K562 (cell line): ENCODE measurements around the gene SPHK1.

ENCODE experiments used
- POLR2AphosphoS5 ChIP-seq: IDR thresholded peaks from 2 replicates; pipeline ENCODE4 v1.6.1; 2011; ENCODE audit warnings: mild to moderate bottlenecking, low read depth, low read length, moderate library complexity; ENCODE audit not compliant: control insufficient read depth, insufficient read depth
- TAF1 ChIP-seq: IDR thresholded peaks from 2 replicates; pipeline ENCODE4 v1.6.1; 2011; ENCODE audit warnings: mild to moderate bottlenecking, low read length, moderate library complexity; ENCODE audit not compliant: insufficient read depth, control insufficient read depth, severe bottlenecking; ENCODE audit errors: extremely low read depth
- THAP7 ChIP-seq: fragments of 250-450 bp; sonication (Bioruptor Pico); IDR thresholded peaks from 2 replicates; pipeline ENCODE4 v1.5.0; 2021
- TF ChIP-seq, protein P1 (sequence below): fragments of 450-650 bp; formaldehyde crosslinking; IDR thresholded peaks from 2 replicates; pipeline ENCODE4 v1.4.0; 2020; ENCODE audit warnings: mild to moderate bottlenecking, mixed read lengths

GRCh38 chr17:76421044-76421407 is 36.6 kb downstream of the SPHK1 start:
- TF ChIP-seq, protein P1, sequence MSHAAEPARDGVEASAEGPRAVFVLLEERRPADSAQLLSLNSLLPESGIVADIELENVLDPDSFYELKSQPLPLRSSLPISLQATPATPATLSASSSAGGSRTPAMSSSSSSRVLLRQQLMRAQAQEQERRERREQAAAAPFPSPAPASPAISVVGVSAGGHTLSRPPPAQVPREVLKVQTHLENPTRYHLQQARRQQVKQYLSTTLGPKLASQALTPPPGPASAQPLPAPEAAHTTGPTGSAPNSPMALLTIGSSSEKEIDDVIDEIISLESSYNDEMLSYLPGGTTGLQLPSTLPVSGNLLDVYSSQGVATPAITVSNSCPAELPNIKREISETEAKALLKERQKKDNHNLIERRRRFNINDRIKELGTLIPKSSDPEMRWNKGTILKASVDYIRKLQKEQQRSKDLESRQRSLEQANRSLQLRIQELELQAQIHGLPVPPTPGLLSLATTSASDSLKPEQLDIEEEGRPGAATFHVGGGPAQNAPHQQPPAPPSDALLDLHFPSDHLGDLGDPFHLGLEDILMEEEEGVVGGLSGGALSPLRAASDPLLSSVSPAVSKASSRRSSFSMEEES (CRISPR knock-in tag), result no peak
- TF ChIP-seq THAP7 (CRISPR knock-in tag), result no peak
- no peak for TF ChIP-seq TAF1
- TF ChIP-seq POLR2AphosphoS5, result no peak
